Testis (tissue), 2 donors: ENCODE results near the gene KAT5.
"Not testable (repeated sequence)": the region's sequence is repeated elsewhere in the genome, so short reads cannot be mapped to it uniquely, and the experiment has no call there.

ENCODE experiments used
- CTCF ChIP-seq, 3 experiments: fragments of 450-650 bp in 2 of 3; fragments of 200-600 bp in 1 of 3; sonication (generic) in 1 of 3; IDR thresholded peaks; one replicate each; pipeline ENCODE4 v1.5.1; 2016 to 2019; ENCODE audit warnings: antibody characterized with exemption in 3 of 3, mild to moderate bottlenecking in 2 of 3, moderate library complexity in 1 of 3
- POLR2A ChIP-seq: fragments of 450-650 bp; IDR thresholded peaks from one replicate; pipeline ENCODE4 v1.6.1; 2017; ENCODE audit warnings: antibody characterized with exemption, mild to moderate bottlenecking, moderate library complexity

GRCh38 chr11:65767806-65768205, 55.8 kb downstream of the KAT5 start:
- TF ChIP-seq CTCF (IDR thresholded peaks at IDR 0.05); POLR2A: not testable (repeated sequence)
